GM12891 (cell line): ENCODE data around the gene C2CD2L.
"Not testable (repeated sequence)": the region's sequence is repeated elsewhere in the genome, so short reads cannot be mapped to it uniquely, and the experiment has no call there.

Experiments used
- DNase-seq: peaks from one replicate; pipeline ENCODE4 v3.0.0; 2011; ENCODE audit warnings: low spot score; ENCODE audit not compliant: insufficient read length
- FAIRE-seq: peaks from 2 replicates; lab custom pipeline; 2011; peaks lifted over from hg19 to GRCh38; lab: Jason Lieb, UNC
- PAX5 ChIP-seq: IDR thresholded peaks from 2 replicates; pipeline ENCODE4 v1.6.1; 2011; ENCODE audit warnings: low read length, moderate library complexity, mild to moderate bottlenecking; ENCODE audit not compliant: insufficient read depth, severe bottlenecking
- POLR2A ChIP-seq: IDR thresholded peaks from 2 replicates; pipeline ENCODE4 v1.6.1; 2011; ENCODE audit warnings: low read depth, low read length, control low read depth
- POLR2AphosphoS5 ChIP-seq: IDR thresholded peaks from 2 replicates; pipeline ENCODE4 v1.6.1; 2011; ENCODE audit warnings: low read depth, low read length, control low read depth
- POU2F2 ChIP-seq: IDR thresholded peaks from 2 replicates; pipeline ENCODE4 v1.6.1; 2011; ENCODE audit warnings: low read depth, mild to moderate bottlenecking, control low read depth, low read length, moderate library complexity
- SPI1 ChIP-seq: IDR thresholded peaks from 2 replicates; pipeline ENCODE4 v1.6.1; 2011; ENCODE audit warnings: low read depth, low read length, control low read depth
- TAF1 ChIP-seq: IDR thresholded peaks from 2 replicates; pipeline ENCODE4 v1.6.1; 2011; ENCODE audit warnings: low read depth, low read length, control low read depth

Gene C2CD2L

GRCh38 chr11:119093942-119094815 lies 13.0 kb upstream of the C2CD2L start:
- DNase-seq (no peak), FAIRE-seq (peak; percentile 48)
- TF ChIP-seq SPI1 (no peak), TAF1 (no peak), POLR2AphosphoS5 (no peak; the same call in 1 of the 2 replicates), POLR2A (no peak), POU2F2 (no peak), PAX5 (no peak)

GRCh38 chr11:119094816-119095065 lies 12.4 kb upstream of the C2CD2L start:
- no peak for FAIRE-seq
- peak; percentile 46 for DNase-seq
- TF ChIP-seq POLR2AphosphoS5: no peak
- TF ChIP-seq POLR2A: no peak
- TF ChIP-seq TAF1: no peak
- TF ChIP-seq SPI1: no peak

- peak; percentile 96 for TF ChIP-seq POU2F2
- peak; percentile 40; the same call in 1 of the 2 replicates for TF ChIP-seq SPI1
- TF ChIP-seq PAX5: peak; percentile 17
- peak; percentile 100 for TF ChIP-seq POLR2A
- peak; percentile 99 for TF ChIP-seq TAF1
- TF ChIP-seq POLR2AphosphoS5: peak; percentile 100
- FAIRE-seq: peak; percentile 98
These were observed 11.9 kb upstream of the C2CD2L start for GRCh38 chr11:119095066-119095880.

GRCh38 chr11:119099711-119100110 lies 7.4 kb upstream of the C2CD2L start:
- no peak for TF ChIP-seq TAF1
- TF ChIP-seq POLR2A: no peak
- no peak for TF ChIP-seq POU2F2
- TF ChIP-seq SPI1: no peak
- no peak for TF ChIP-seq PAX5
- TF ChIP-seq POLR2AphosphoS5: no peak
- FAIRE-seq (no peak), DNase-seq (no peak)

More at GRCh38 chr11:119095066-119095880, 11.9 kb upstream of the C2CD2L start:
- DNase-seq: peak; percentile 92

- FAIRE-seq (peak; percentile 61), DNase-seq (no peak)
- TF ChIP-seq POLR2A (no peak), TAF1 (no peak), POLR2AphosphoS5 (no peak), PAX5 (no peak), POU2F2 (no peak), SPI1 (no peak)
These were observed 6.7 kb upstream of the C2CD2L start for GRCh38 chr11:119100246-119100970.

- FAIRE-seq (peak; percentile 40), DNase-seq (no peak)
- TF ChIP-seq TAF1 (no peak), POU2F2 (no peak), POLR2AphosphoS5 (no peak), POLR2A (no peak), SPI1 (no peak), PAX5 (no peak)
These were observed 6.0 kb upstream of the C2CD2L start for GRCh38 chr11:119100994-119101758.

GRCh38 chr11:119101759-119102423 lies 5.3 kb upstream of the C2CD2L start, which contains the start of gene DPAGT1:
TSS of gene DPAGT1 (minus strand) at chr11:119101853. CDS start at chr11:119101655, 198 bp downstream.
- peak; percentile 84; the same call in 1 of the 2 replicates for TF ChIP-seq TAF1
- peak; percentile 99 for TF ChIP-seq PAX5
- peak; percentile 24; the same call in 1 of the 2 replicates for TF ChIP-seq SPI1
- no peak for TF ChIP-seq POLR2A
- no peak for TF ChIP-seq POLR2AphosphoS5
- peak; percentile 43; the same call in 1 of the 2 replicates for TF ChIP-seq POU2F2
- DNase-seq (peak; percentile 59), FAIRE-seq (peak; percentile 94)

GRCh38 chr11:119103161-119103664 lies 3.9 kb upstream of the C2CD2L start:
- not testable (repeated sequence) for FAIRE-seq, DNase-seq
